Measurements from ENCODE around the gene ZNF337.
"Not testable (repeated sequence)": the region's sequence is repeated elsewhere in the genome, so short reads cannot be mapped to it uniquely, and the experiment has no call there.

ZNF337 gene

GRCh38 chr20:25696371-25697131, at the start of gene ZNF337:
Gene ZNF337, minus strand, starts transcription at chr20:25696853. Its CDS starts 10,436 bp downstream, at chr20:25686417.
- peak; percentile 99 for DNase-seq

GRCh38 chr20:25745738-25746137, 49.1 kb upstream of the ZNF337 start:
- DNase-seq: no peak

- no peak for DNase-seq
These were observed 48.4 kb upstream of the ZNF337 start for GRCh38 chr20:25745100-25745499.

- no peak for DNase-seq
These were observed 47.6 kb upstream of the ZNF337 start for GRCh38 chr20:25744261-25744660.

GRCh38 chr20:25741088-25741487, 44.4 kb upstream of the ZNF337 start:
- DNase-seq: no peak

GRCh38 chr20:25739615-25740320, 43.1 kb upstream of the ZNF337 start:
- no peak for DNase-seq

- DNase-seq: no peak
These were observed 41.5 kb upstream of the ZNF337 start for GRCh38 chr20:25738198-25738597.

GRCh38 chr20:25733903-25734302, 37.2 kb upstream of the ZNF337 start:
- no peak for DNase-seq

- DNase-seq: no peak
These were observed 34.2 kb upstream of the ZNF337 start for GRCh38 chr20:25730862-25731261.

GRCh38 chr20:25726357-25726756, 29.7 kb upstream of the ZNF337 start:
- no peak for DNase-seq

GRCh38 chr20:25725639-25726038, 29.0 kb upstream of the ZNF337 start:
- DNase-seq: no peak

GRCh38 chr20:25723975-25724374, 27.3 kb upstream of the ZNF337 start:
- DNase-seq: no peak

GRCh38 chr20:25720285-25720684, 23.6 kb upstream of the ZNF337 start:
- no peak for DNase-seq

- peak; percentile 47 to 51 for DNase-seq
These were observed 22.5 kb upstream of the ZNF337 start for GRCh38 chr20:25718896-25719809.

GRCh38 chr20:25707695-25708094, 11.0 kb upstream of the ZNF337 start:
- no peak for DNase-seq

- no peak for DNase-seq
These were observed 10.1 kb upstream of the ZNF337 start for GRCh38 chr20:25706793-25707192.

- DNase-seq: no peak
These were observed 9.2 kb upstream of the ZNF337 start for GRCh38 chr20:25705830-25706351.

GRCh38 chr20:25704303-25704702, 7.7 kb upstream of the ZNF337 start:
- DNase-seq: not testable (repeated sequence)

GRCh38 chr20:25700835-25701234, 4.2 kb upstream of the ZNF337 start:
- DNase-seq: not testable (repeated sequence)

- DNase-seq: no peak
These were observed 3.3 kb upstream of the ZNF337 start for GRCh38 chr20:25699914-25700313.

GRCh38 chr20:25697132-25697446, 436 bp upstream of the ZNF337 start:
- no peak for DNase-seq

GRCh38 chr20:25695532-25696370, 902 bp downstream of the ZNF337 start:
- DNase-seq: no peak

All from SHP77 (cell line).